Activated CD4-positive, alpha-beta T cell treated with anti-CD3 and anti-CD28 coated beads, Interleukin-2, amount 10 ng/mL, durations not matched to agents 24 days and 14 days (primary cell): ENCODE results near the gene NCAM1. TPM values are rescaled to one million over a fixed set of nuclear protein-coding genes. Genes with fewer than 3 reads are reported as not detected.

Experiments
- DNase-seq: peaks from one replicate; pipeline ENCODE4 v3.0.0; 2022
- H3K27ac Mint-ChIP-seq: one replicate; pipeline ENCODE4 v1.8.0; 2022; ENCODE audit warnings: mild to moderate bottlenecking, mixed read lengths
- H3K27me3 Mint-ChIP-seq: one replicate; pipeline ENCODE4 v1.8.0; 2022; ENCODE audit warnings: mixed read lengths
- H3K36me3 Mint-ChIP-seq: one replicate; pipeline ENCODE4 v1.8.0; 2022; ENCODE audit warnings: low read depth, mild to moderate bottlenecking, mixed read lengths
- H3K4me1 Mint-ChIP-seq: one replicate; pipeline ENCODE4 v1.8.0; 2021; ENCODE audit warnings: mixed read lengths
- H3K4me3 Mint-ChIP-seq: one replicate; pipeline ENCODE4 v1.8.0; 2022; ENCODE audit warnings: mild to moderate bottlenecking, moderate library complexity, mixed read lengths
- H3K9me3 Mint-ChIP-seq: one replicate; pipeline ENCODE4 v1.8.0; 2021; ENCODE audit warnings: mixed read lengths
- intact Hi-C: fragments of 100-400 bp; cut with micrococcal nuclease; formaldehyde crosslinking; loops from one replicate; pipeline ENCODE4 v1.15.1; 2023
- total RNA-seq: library from RNA; stranded (reverse); gene quantifications from 2 replicates; pipeline ENCODE4 v1.2.3, GENCODE V29; 2022

NCAM1 gene
- total RNA-seq, 1 donor from 2014 or later: not detected

DNA sequence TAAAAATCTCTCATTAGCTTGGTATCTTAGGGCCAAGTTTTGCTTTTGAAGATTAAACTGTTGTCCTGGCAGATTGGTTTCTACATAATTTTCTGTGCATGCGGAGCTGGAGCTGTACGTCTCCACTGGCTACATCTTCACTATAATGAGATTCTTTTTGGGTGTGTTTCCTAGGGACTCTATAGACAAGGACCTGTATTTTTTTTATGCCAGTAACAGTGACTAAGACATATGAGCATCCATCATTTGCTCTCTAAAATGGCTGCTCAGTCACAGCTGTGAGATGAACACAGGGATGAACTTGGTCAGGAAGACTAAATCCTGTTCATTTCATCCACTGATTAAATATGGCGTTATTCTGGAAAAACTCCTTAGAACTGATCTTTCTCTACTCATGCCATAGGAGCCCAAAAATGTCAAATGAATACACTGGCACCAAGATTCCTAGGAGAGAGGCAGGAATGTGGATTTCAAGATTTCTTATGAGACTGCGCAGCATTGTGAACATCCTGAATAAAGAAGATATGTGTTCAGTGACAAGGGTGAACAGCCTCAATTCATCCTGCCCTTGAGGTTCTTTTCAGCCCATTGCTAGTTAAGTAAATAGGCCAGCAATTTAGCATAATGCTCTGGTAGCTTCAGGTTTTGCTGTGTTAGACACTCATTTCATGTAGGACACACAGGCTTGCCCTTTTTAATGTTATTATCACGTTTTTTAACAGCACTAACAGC is 168.2 kb downstream of the NCAM1 start:
- intact Hi-C loops: no loop called here
- DNase-seq: no peak
- Mint-ChIP-seq H3K27me3 (no peaks in the 10 kb centered on the region), H3K9me3 (no peaks in the 10 kb centered on the region), H3K4me3 (no peak overlapping the region), H3K27ac (no peak overlapping the region), H3K36me3 (no peaks in the 10 kb centered on the region), H3K4me1 (no peaks in the 10 kb centered on the region)

DNA sequence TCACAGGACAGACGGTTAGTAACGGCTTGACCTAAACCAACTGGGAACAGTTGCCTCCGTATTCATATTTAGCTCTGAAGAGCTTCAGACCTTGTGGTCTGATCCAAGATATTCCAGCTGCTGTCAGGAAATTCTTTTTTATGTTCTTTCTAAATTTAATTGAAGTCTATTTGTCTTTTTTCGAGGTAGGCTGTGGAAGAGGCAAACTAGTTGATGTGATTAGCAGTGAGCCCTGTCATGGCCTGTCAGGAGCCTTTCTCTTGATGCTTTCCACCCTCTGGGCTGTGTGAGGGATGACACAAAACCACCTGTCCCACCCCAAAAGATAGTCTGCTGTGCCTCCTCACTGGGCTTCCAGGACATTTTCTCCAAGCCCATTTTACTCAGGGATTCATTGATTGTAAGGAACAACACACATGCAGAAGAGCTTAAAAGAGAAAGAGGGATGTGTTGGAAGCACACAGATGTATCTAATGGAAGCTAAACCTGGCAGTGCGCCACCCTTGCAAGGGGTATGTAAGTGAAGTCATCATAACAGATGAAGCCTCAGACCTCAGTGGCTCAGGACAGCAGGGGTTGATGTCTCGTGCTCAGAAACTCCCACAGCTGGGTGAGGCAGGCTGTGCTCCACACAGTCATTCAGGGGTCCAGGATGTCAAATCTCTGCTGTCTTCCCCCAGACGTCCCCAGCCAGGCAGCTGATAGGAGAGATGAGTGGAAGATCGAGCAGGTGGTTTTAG is 170.0 kb downstream of the NCAM1 start:
- H3K9me3 Mint-ChIP-seq: no peaks in the 10 kb centered on the region
- no peak overlapping the region for H3K27ac Mint-ChIP-seq
- intact Hi-C loops: no loop called here
- no peaks in the 10 kb centered on the region for H3K36me3 Mint-ChIP-seq
- H3K4me1 Mint-ChIP-seq: no peaks in the 10 kb centered on the region
- H3K27me3 Mint-ChIP-seq: peaks cover 2% of the 10 kb centered on the region
- DNase-seq: no peak
- no peak overlapping the region for H3K4me3 Mint-ChIP-seq

DNA sequence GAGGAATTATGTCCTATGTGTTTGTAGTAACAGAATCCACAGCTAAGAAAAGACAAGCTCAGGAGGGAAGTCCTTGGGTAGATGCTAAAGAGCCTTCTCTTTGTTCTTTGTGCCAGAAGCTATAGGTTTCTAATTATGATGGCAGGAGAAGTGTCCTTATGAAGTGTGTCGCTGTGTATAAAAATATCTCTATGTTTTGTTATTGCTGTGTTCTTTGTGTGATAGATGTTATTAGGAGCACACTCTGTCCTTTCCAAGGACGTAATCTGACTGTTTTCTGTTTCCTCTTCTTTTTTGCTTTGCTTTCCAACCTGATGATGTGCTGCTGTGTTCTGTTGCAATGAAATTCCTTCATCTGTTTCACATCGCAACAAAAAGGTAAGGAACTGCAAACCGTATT is 171.9 kb downstream of the NCAM1 start:
- no peak overlapping the region for H3K27ac Mint-ChIP-seq
- DNase-seq: no peak
- no peaks in the 10 kb centered on the region for H3K4me1 Mint-ChIP-seq
- intact Hi-C loops: no loop called here
- peaks cover 13% of the 10 kb centered on the region for H3K27me3 Mint-ChIP-seq
- no peaks in the 10 kb centered on the region for H3K9me3 Mint-ChIP-seq
- H3K36me3 Mint-ChIP-seq: no peaks in the 10 kb centered on the region
- H3K4me3 Mint-ChIP-seq: no peak overlapping the region

DNA sequence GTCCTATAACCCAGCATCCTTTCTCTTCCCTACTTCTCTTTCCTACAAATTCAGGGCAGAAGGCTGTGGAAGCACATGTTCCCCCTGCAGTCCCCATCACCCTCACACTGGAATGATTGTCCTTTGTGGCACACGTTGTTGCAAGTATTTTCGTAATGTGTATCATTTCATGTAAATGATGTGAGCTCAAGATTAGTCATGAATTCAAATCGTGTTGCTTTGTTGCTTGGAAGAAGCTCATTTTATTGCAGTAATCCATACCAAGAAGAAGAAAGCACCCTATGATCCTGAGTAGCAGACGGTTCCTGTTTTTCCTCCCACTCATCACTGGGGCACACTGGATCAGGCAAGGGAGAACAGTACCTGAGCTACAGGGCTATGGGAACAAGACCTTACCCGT is 173.4 kb downstream of the NCAM1 start:
- no peaks in the 10 kb centered on the region for H3K4me1 Mint-ChIP-seq
- intact Hi-C loops: no loop called here
- no peak for DNase-seq
- H3K27me3 Mint-ChIP-seq: peaks cover 18% of the 10 kb centered on the region
- no peaks in the 10 kb centered on the region for H3K9me3 Mint-ChIP-seq
- no peak overlapping the region for H3K4me3 Mint-ChIP-seq
- H3K27ac Mint-ChIP-seq: no peak overlapping the region
- H3K36me3 Mint-ChIP-seq: no peaks in the 10 kb centered on the region

DNA sequence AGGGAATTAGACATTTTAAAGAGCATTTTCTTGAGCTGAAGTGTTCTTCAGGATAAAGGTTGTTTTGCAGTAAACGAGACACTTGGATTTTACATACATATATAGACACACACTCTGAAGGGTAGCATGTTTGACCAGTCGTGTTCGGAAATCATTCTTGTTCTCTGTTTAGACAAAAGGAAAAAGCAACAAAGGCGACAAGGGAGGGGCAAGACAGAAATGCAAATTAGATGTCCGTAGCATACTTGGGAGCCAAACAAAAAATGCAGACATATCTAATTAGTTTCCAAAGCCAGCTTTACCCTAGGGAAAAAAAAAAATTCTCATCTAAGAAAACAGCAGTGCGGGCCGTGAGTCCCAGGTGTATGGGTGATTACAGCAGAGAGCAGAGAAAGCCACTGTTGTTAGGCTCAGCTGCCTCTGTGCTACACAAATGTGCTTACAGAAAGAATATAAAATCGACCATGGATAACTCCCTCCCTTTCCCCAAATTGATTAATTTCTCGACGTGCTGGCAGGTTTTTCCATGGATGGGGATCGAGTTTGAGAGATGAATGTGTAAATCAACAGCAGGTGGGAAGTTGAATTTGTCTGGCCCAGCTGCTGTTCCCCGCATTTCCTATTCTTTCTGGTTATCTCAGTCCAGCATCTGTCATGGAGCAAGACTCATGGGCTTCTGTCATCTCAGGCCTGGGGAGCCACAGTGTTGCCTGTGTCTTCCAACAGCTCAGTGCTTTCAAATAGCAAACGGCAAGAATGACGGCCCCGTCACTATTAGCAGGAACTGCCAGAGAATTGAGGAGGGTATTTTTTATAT is 176.7 kb downstream of the NCAM1 start:
- Mint-ChIP-seq H3K4me3 (no peak overlapping the region), H3K27ac (no peak overlapping the region), H3K27me3 (peaks cover 26% of the 10 kb centered on the region), H3K36me3 (no peaks in the 10 kb centered on the region), H3K9me3 (no peaks in the 10 kb centered on the region), H3K4me1 (no peaks in the 10 kb centered on the region)
- DNase-seq: no peak
- intact Hi-C loops: no loop called here

DNA sequence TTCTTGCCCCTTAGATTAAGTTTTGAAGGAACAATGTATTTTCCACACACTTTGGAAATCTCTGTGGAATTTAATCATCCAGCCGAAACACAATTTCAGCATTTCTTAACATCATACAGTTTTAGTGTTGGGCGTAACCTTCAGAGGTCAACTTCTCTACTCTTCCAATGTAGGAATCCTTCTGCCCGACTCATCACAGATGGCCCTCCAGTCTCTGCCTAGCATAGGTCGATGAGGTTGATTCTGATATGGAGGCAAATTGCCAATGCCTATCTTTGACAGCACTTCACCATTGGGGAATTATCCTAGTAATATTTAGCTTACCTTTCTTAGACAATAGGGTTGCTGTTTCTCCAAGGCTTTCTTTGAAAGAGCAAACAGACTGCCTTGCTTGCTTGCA is 177.5 kb downstream of the NCAM1 start:
- Mint-ChIP-seq H3K4me3 (no peak overlapping the region), H3K27me3 (peaks cover 31% of the 10 kb centered on the region), H3K27ac (no peak overlapping the region)

DNA sequence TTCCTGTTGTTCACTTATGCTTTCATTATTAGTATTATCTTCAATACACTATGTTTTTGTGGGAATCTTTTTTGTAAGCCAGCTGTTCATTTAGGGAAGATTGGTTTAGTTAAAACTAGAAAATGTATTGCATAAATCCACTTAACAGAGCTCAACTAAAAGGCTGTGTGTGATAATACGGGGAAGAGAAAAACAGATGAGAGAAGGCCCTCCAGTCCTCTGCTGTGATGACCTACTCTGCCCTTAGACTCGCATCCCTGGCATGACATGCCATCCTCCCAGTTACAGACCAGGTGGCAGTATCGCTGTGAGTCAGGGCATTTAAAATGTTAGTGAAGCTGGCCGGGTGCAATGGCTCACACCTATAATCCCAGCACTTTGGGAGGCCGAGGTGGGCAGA is 179.8 kb downstream of the NCAM1 start:
- Mint-ChIP-seq H3K4me3 (no peak overlapping the region), H3K9me3 (no peaks in the 10 kb centered on the region), H3K27me3 (peaks cover 32% of the 10 kb centered on the region), H3K4me1 (no peaks in the 10 kb centered on the region), H3K27ac (no peak overlapping the region), H3K36me3 (no peaks in the 10 kb centered on the region)
- DNase-seq: no peak
- intact Hi-C loops: no loop called here

More for the DNA sequence above, 177.5 kb downstream of the NCAM1 start:
- H3K4me1 Mint-ChIP-seq: no peaks in the 10 kb centered on the region
- no peak for DNase-seq
- no peaks in the 10 kb centered on the region for H3K36me3 Mint-ChIP-seq
- intact Hi-C loops: no loop called here
- no peaks in the 10 kb centered on the region for H3K9me3 Mint-ChIP-seq

DNA sequence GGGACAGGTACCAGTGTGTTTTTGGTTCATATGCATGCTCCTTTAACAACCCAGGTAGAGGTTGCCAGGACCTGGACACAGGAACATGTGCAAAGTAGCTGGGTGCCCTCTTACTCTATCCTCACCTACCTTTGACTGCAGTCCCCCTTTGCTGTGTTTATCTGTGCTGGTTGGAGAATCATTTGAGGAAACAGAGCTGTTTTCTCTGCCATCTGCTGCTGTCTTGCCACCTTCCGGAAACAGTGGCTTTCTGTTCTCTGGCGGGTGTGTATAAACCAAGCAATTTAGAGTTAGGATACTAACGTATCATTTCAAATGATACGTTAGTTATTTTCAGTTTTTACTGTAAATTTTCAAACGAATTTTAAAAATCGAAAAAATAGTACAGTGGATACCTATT is 181.3 kb downstream of the NCAM1 start:
- Mint-ChIP-seq H3K36me3 (no peaks in the 10 kb centered on the region), H3K9me3 (no peaks in the 10 kb centered on the region), H3K27ac (no peak overlapping the region), H3K4me3 (no peak overlapping the region), H3K27me3 (peaks cover 25% of the 10 kb centered on the region), H3K4me1 (no peaks in the 10 kb centered on the region)
- no peak for DNase-seq
- intact Hi-C loops: no loop called here

DNA sequence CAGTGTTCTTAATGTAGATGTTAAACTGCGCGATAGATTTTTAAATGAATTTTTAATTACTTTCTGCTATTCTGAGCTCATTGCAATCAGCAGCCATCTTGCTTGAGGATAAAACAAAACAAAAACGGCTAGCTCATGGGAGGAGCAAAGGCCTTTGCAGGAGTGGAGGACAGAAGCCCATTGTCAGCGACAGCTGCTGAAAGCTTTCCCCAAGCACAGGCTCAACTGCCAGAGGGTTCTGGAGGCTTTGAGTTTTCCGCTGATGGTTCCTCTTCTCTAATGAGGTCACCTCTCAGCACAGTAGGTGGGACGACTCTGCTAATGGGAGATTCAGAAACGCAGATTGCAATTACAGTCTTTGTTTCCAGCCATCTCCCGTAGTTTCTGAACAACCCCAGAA is 186.0 kb downstream of the NCAM1 start:
- no peak overlapping the region for H3K4me3 Mint-ChIP-seq
- H3K36me3 Mint-ChIP-seq: no peaks in the 10 kb centered on the region
- H3K27me3 Mint-ChIP-seq: peaks cover 7% of the 10 kb centered on the region
- no peaks in the 10 kb centered on the region for H3K4me1 Mint-ChIP-seq
- no peaks in the 10 kb centered on the region for H3K9me3 Mint-ChIP-seq
- intact Hi-C loops: no loop called here
- H3K27ac Mint-ChIP-seq: no peak overlapping the region
- DNase-seq: no peak

DNA sequence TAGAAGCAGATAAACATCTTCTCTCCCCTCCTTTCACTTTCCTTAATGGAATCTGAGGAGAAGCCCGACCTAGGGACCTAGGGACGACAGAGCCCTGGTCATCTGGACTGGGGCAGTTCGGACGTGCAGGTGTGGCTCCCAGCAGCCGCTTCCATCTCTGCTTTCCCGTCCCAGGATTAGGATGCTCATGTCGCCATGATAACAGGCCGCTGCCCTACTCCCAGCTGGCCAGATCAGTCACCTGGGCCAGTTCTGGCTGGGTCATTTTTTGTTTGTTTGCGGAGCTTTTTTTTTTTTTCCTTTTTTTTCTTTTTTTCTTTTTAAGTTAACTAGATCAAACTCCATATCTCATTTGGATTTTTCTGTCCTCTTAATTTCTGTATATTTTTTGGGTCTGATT is 186.9 kb downstream of the NCAM1 start:
- peaks cover 5% of the 10 kb centered on the region for H3K27me3 Mint-ChIP-seq
- H3K4me3 Mint-ChIP-seq: no peak overlapping the region
- no peaks in the 10 kb centered on the region for H3K9me3 Mint-ChIP-seq
- intact Hi-C loops: no loop called here
- no peak for DNase-seq
- no peaks in the 10 kb centered on the region for H3K36me3 Mint-ChIP-seq
- no peak overlapping the region for H3K27ac Mint-ChIP-seq
- H3K4me1 Mint-ChIP-seq: no peaks in the 10 kb centered on the region

DNA sequence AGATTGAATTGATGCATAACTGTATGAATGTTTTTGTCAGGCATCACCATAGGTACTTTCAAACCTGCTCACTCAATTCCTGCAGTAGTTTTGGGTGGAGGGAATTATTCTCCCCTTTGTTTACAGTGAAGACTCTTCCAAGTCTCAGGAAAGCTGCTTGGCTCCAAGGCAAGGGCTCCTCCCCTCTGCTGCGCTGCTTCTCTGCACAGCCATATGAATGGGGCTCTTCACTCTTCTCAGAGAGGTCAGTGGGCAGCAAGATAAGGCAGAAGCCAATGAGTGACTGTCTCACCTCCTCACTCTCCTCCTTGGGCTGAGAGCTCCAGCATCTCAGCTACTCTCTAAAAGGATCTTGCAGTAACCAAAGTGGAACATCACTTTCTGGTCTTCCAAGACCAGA is 187.4 kb downstream of the NCAM1 start:
- peaks cover 3% of the 10 kb centered on the region for H3K27me3 Mint-ChIP-seq
- intact Hi-C loops: no loop called here
- H3K4me1 Mint-ChIP-seq: no peaks in the 10 kb centered on the region
- H3K4me3 Mint-ChIP-seq: no peak overlapping the region
- no peak overlapping the region for H3K27ac Mint-ChIP-seq
- no peaks in the 10 kb centered on the region for H3K36me3 Mint-ChIP-seq
- no peaks in the 10 kb centered on the region for H3K9me3 Mint-ChIP-seq
- no peak for DNase-seq

DNA sequence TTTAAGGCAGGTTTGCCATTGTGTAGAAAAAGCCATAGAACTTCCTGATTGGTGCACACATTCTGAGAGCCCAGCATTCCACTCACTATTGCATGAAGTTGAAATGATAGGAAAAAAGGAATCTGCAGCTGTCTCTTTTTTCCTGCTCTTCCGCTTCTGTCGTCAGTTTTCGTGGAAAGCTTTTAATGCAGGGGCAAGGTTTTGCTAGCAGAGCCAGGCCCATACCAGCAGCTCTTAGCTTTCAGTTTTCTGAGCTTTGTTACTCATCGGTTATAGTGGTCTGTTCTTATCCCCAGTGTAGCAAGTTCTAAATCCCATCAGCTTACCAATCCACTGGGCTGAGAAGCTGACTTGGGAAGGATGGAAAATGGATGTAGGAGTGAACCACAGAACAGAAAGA is 190.3 kb downstream of the NCAM1 start:
- Mint-ChIP-seq H3K4me3 (no peak overlapping the region), H3K36me3 (no peaks in the 10 kb centered on the region), H3K4me1 (no peaks in the 10 kb centered on the region), H3K27ac (no peak overlapping the region), H3K27me3 (no peaks in the 10 kb centered on the region), H3K9me3 (no peaks in the 10 kb centered on the region)
- no peak for DNase-seq
- intact Hi-C loops: no loop called here

DNA sequence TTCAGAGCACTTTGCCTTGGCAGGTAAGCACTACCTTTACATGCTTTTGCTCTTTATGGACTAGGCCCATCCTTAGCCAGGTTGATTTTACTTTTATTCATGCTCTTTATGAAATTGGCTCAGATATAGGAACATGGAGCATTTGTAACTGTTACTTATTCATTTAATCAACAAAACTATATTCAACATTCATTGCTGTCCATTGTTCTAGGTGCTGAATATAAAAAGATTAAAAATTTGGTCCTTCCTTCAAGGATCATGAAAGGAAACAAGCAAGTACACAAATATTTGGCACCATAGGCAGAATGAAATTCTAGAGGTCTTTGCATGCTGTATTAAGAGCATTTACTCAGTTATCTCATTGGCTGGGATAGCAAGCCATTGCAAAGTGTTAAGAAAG is 191.3 kb downstream of the NCAM1 start:
- intact Hi-C loops: no loop called here

DNA sequence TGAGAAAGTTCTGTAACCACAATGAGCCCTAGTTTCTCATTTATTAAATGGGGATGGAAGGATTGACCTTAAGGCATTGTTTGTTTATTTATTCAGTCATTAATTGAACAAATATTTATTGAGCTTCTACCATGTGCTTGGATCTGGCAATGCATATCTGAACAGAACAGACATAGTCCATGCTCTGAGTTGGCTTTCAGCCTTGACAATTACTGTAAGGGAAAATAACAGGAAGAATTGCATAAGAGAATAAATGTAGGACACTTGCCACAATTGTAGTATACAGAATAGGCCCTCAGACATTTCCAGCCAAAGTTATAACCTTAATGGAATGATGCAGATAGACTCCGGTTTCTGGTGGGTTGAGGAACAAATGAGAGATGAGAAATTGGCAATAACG is 192.6 kb downstream of the NCAM1 start:
- no peak for DNase-seq
- intact Hi-C loops: no loop called here
- no peaks in the 10 kb centered on the region for H3K4me1 Mint-ChIP-seq
- no peaks in the 10 kb centered on the region for H3K36me3 Mint-ChIP-seq
- no peak overlapping the region for H3K4me3 Mint-ChIP-seq
- no peak overlapping the region for H3K27ac Mint-ChIP-seq
- peaks cover 1% of the 10 kb centered on the region for H3K27me3 Mint-ChIP-seq
- H3K9me3 Mint-ChIP-seq: no peaks in the 10 kb centered on the region

More for the DNA sequence above, 191.3 kb downstream of the NCAM1 start:
- no peaks in the 10 kb centered on the region for H3K36me3 Mint-ChIP-seq
- no peaks in the 10 kb centered on the region for H3K4me1 Mint-ChIP-seq
- no peak overlapping the region for H3K4me3 Mint-ChIP-seq
- H3K9me3 Mint-ChIP-seq: no peaks in the 10 kb centered on the region
- H3K27ac Mint-ChIP-seq: no peak overlapping the region
- no peaks in the 10 kb centered on the region for H3K27me3 Mint-ChIP-seq
- no peak for DNase-seq
